ENCODE measurements around the gene LMBR1L. TPM values are rescaled to one million over a fixed set of nuclear protein-coding genes. Genes with fewer than 3 reads are reported as not detected.

LMBR1L gene
- total and polyA plus RNA-seq, 2 of the 8 experiments (the other 6 are each of a cell fraction or from before 2014, with no cell fraction given): 36.6 to 49.6 TPM

GRCh38 chr12:49133590-49133989, 22.9 kb upstream of the LMBR1L start (continued):
- TF ChIP-seq KDM5A (IDR thresholded peaks at IDR 0.05; ENCODE audit: low read length) (no peak), CBX5 (IDR thresholded peaks at IDR 0.05; ENCODE audit: low read depth, low read length) (no peak), ASH2L (IDR thresholded peaks at IDR 0.05; ENCODE audit: low read length) (no peak), CHD1 (IDR thresholded peaks at IDR 0.05; ENCODE audit: low read depth, low read length) (no peak), CREB1 (IDR thresholded peaks at IDR 0.05) (no peak), TAF7 (optimal IDR thresholded peaks at IDR 0.05; ENCODE audit: borderline replicate concordance, low read depth, low read length) (no peak), RXRA (IDR thresholded peaks at IDR 0.05; ENCODE audit: insufficient read depth, low read depth, low read length) (no peak), TAF1 (IDR thresholded peaks at IDR 0.05; ENCODE audit: low read depth, low read length) (no peak)

Data from H1 (cell line).